ENCODE data around the gene ESYT2. TPM values are rescaled to one million over a fixed set of nuclear protein-coding genes. Genes with fewer than 3 reads are reported as not detected.

ESYT2 gene
- total RNA-seq, 1 donor = 145 TPM

DNA sequence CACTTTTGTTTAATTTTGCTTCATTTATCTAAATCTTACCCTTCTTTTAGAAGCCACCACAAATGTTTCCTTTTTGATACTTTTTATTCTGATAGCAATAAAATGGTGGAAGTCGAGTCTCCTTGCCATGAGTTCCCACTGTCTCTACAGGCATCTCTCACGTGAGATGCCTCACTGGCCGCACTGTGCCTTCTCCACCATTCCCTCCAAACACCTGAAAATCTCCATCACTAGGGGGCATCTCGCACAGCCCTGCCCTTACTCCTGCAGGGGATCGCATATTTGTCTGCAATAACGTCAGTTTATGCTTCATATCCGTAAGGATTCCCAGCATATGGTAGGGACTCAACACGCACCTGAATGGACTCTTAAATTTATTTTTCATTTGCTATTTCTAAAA is 68.4 kb downstream of the ESYT2 start:
- Histone ChIP-seq H3K27me3 (ENCODE audit: insufficient read depth, low read length) (no peaks in the 10 kb centered on the region), H3K4me1 (ENCODE audit: insufficient read depth, low read length) (no peaks in the 10 kb centered on the region), H3K4me3 (ENCODE audit: low read length) (no peak overlapping the region), H3K9me3 (ENCODE audit: low read depth, low read length) (no peaks in the 10 kb centered on the region)

DNA sequence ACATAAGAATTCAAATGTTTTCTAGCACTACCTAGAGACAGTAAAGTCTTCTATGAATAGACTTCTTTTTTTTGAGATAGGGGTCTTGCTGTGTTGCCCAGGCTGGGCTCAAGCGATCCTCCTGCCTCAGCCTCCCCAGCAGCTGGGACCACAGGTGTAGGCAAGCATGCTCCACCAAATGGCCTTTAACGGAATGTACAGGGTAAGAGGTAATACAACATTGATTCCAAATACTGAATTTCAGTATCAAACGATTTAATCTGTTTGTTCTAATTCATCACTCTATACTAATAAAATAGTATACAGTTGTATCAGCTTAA is 68.9 kb downstream of the ESYT2 start:
- Histone ChIP-seq H3K9me3 (ENCODE audit: low read depth, low read length) (no peaks in the 10 kb centered on the region), H3K27me3 (ENCODE audit: insufficient read depth, low read length) (no peaks in the 10 kb centered on the region), H3K4me1 (ENCODE audit: insufficient read depth, low read length) (no peaks in the 10 kb centered on the region), H3K4me3 (ENCODE audit: low read length) (no peak overlapping the region)

- Histone ChIP-seq H3K4me1 (ENCODE audit: insufficient read depth, low read length) (no peaks in the 10 kb centered on the region), H3K4me3 (ENCODE audit: low read length) (no peak overlapping the region), H3K27me3 (ENCODE audit: insufficient read depth, low read length) (no peaks in the 10 kb centered on the region), H3K9me3 (ENCODE audit: low read depth, low read length) (no peaks in the 10 kb centered on the region)
These were observed 69.4 kb downstream of the ESYT2 start for GRCh38 chr7:158759749-158760444.

- Histone ChIP-seq H3K4me1 (ENCODE audit: insufficient read depth, low read length) (no peaks in the 10 kb centered on the region), H3K9me3 (ENCODE audit: low read depth, low read length) (no peaks in the 10 kb centered on the region)
These were observed 70.1 kb downstream of the ESYT2 start for GRCh38 chr7:158759245-158759614.

GRCh38 chr7:158758586-158759244 is 70.6 kb downstream of the ESYT2 start:
- H3K27me3 ChIP-seq (ENCODE audit: insufficient read depth, low read length) = no peaks in the 10 kb centered on the region
- H3K9me3 ChIP-seq (ENCODE audit: low read depth, low read length) = no peaks in the 10 kb centered on the region
- H3K4me3 ChIP-seq (ENCODE audit: low read length) = no peak overlapping the region
- H3K4me1 ChIP-seq (ENCODE audit: insufficient read depth, low read length) = no peaks in the 10 kb centered on the region

More at GRCh38 chr7:158759245-158759614, 70.1 kb downstream of the ESYT2 start:
- Histone ChIP-seq H3K4me3 (ENCODE audit: low read length) (no peak overlapping the region), H3K27me3 (ENCODE audit: insufficient read depth, low read length) (no peaks in the 10 kb centered on the region)

DNA sequence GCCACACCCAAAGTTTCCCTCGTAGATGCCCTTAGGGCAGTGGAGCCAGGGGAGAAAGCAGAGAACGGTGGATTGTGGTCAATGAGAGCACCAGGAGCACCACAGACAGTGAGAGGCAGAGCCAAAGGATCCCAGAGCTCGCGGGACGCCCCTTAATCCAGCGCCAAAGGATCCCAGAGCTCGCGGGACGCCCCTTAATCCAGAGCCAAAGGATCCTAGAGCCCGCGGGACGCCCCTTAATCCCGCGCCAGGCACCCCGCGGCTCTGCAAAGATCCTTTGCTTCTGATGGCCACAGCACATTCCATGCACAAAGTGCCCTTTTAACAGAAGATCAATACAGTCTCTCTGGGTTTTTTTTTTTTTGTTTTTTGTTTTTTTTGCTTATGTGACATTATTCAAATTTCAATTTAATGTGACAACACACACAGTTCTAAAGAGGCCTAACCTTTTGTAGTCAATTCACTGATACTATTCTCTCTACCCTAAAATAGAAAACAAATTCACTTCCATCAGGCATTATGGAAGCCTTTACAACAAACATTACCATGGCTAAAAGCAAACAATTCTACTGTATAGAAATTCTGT is 71.8 kb downstream of the ESYT2 start:
- Histone ChIP-seq H3K27me3 (ENCODE audit: insufficient read depth, low read length) (no peaks in the 10 kb centered on the region), H3K4me1 (ENCODE audit: insufficient read depth, low read length) (no peaks in the 10 kb centered on the region), H3K4me3 (ENCODE audit: low read length) (no peak overlapping the region), H3K9me3 (ENCODE audit: low read depth, low read length) (no peaks in the 10 kb centered on the region)

DNA sequence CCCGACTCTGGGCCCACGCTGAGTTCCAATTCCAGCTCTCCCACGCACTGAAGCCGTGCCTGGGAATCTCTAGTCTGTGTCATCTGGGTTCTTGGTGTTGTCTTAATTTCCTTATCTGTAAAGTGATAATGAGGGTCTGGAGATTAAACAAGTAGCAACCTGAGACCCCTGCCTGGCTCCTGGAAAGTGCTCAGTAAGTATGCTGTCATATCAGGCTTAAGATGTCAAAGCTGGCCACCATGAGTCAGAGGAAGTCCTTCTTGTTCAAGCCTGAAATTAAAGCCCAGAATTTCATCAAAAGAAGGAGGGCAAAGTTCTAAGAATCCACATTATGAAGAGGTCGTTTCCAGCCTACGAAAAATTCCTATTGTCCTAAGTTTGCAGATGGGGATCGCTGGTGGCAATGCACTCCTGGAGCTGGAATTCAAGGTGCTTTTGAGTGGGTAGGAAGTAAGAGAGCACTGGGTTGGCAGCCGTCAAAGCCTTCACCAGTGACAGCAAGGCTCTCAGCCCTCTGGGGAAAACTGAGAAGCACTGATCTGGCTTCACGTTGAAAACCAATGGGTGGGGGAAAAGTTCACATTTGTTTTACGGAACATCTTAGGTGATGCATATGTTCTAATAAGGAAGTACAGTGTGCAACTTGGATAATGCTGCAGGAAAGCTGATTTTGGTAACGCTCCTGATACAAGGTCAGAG is 74.4 kb downstream of the ESYT2 start:
- Histone ChIP-seq H3K27me3 (ENCODE audit: insufficient read depth, low read length) (no peaks in the 10 kb centered on the region), H3K4me3 (ENCODE audit: low read length) (no peak overlapping the region), H3K4me1 (ENCODE audit: insufficient read depth, low read length) (no peaks in the 10 kb centered on the region), H3K9me3 (ENCODE audit: low read depth, low read length) (no peaks in the 10 kb centered on the region)

DNA sequence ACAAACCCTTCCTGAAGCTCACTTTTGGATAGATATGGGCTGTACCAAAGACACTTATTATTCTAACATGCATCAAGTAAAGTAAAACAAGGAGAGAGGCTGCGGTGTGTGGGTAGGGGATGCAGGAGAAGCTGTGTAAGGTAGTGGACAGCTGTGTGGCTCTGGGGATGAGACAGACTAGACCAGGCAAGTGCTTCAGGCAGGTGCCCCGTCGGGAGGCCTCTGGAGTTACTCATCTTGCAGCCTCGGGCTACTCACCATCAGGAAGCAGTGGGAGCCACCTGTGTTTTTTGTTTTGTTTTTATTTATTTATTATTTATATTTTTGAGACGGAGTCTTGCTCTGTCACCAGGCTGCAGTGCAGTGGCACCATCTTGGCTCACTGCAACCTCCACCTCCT is 75.4 kb downstream of the ESYT2 start:
- H3K9me3 ChIP-seq (ENCODE audit: low read depth, low read length) = no peaks in the 10 kb centered on the region
- no peaks in the 10 kb centered on the region for H3K27me3 ChIP-seq (ENCODE audit: insufficient read depth, low read length)
- no peaks in the 10 kb centered on the region for H3K4me1 ChIP-seq (ENCODE audit: insufficient read depth, low read length)
- no peak overlapping the region for H3K4me3 ChIP-seq (ENCODE audit: low read length)

- no peaks in the 10 kb centered on the region for H3K9me3 ChIP-seq (ENCODE audit: low read depth, low read length)
- no peak overlapping the region for H3K4me3 ChIP-seq (ENCODE audit: low read length)
- no peaks in the 10 kb centered on the region for H3K4me1 ChIP-seq (ENCODE audit: insufficient read depth, low read length)
- H3K27me3 ChIP-seq (ENCODE audit: insufficient read depth, low read length) = no peaks in the 10 kb centered on the region
These were observed 77.6 kb downstream of the ESYT2 start for GRCh38 chr7:158751751-158752150.

GRCh38 chr7:158751199-158751598 is 78.1 kb downstream of the ESYT2 start:
- Histone ChIP-seq H3K4me3 (ENCODE audit: low read length) (no peak overlapping the region), H3K9me3 (ENCODE audit: low read depth, low read length) (no peaks in the 10 kb centered on the region), H3K4me1 (ENCODE audit: insufficient read depth, low read length) (no peaks in the 10 kb centered on the region), H3K27me3 (ENCODE audit: insufficient read depth, low read length) (no peaks in the 10 kb centered on the region)

GRCh38 chr7:158750702-158751101 is 78.6 kb downstream of the ESYT2 start:
- H3K4me1 ChIP-seq (ENCODE audit: insufficient read depth, low read length) = no peaks in the 10 kb centered on the region
- no peaks in the 10 kb centered on the region for H3K27me3 ChIP-seq (ENCODE audit: insufficient read depth, low read length)
- H3K9me3 ChIP-seq (ENCODE audit: low read depth, low read length) = no peaks in the 10 kb centered on the region
- H3K4me3 ChIP-seq (ENCODE audit: low read length) = no peak overlapping the region

DNA sequence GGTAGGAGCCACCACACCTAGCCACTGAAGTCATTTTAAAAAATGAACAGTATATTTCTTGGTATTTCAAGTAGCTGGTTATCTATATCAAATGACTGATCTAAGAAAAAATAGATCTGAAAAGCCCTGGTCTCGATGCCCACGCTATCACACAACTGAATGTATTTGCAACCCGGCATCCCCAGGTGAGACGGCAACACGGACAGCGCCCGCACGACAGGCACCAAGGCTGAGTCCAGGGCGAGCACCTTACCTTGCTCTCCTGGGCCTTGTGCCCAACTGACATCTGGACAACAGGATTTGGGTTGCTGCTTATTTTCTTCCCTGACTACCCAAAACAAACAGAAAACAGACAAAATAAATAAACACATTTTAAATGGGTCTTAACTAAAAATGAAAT is 79.9 kb downstream of the ESYT2 start:
- no peaks in the 10 kb centered on the region for H3K4me1 ChIP-seq (ENCODE audit: insufficient read depth, low read length)
- H3K27me3 ChIP-seq (ENCODE audit: insufficient read depth, low read length) = no peaks in the 10 kb centered on the region
- H3K4me3 ChIP-seq (ENCODE audit: low read length) = no peak overlapping the region
- no peaks in the 10 kb centered on the region for H3K9me3 ChIP-seq (ENCODE audit: low read depth, low read length)

- H3K27me3 ChIP-seq (ENCODE audit: insufficient read depth, low read length) = no peaks in the 10 kb centered on the region
- no peaks in the 10 kb centered on the region for H3K9me3 ChIP-seq (ENCODE audit: low read depth, low read length)
- no peaks in the 10 kb centered on the region for H3K4me1 ChIP-seq (ENCODE audit: insufficient read depth, low read length)
- no peak overlapping the region for H3K4me3 ChIP-seq (ENCODE audit: low read length)
These were observed 81.0 kb downstream of the ESYT2 start for GRCh38 chr7:158748335-158748734.

DNA sequence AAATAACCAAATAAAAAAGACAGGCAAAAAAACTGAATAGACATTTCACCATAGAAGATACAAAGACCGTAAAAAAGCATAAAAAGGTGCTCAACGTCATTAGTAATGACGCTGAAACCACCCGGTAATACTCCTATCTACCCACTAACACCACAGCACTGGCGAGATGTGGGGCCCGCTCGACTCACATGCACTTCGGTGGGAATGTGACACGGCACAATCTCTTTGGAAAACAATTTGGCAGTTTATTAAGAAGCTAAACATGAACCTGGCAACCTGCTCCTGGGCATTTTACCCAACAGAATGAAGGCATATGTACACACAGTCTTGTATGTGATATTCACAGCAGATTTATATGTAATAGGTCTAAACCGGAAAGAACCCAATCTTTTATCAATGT is 81.9 kb downstream of the ESYT2 start:
- no peaks in the 10 kb centered on the region for H3K4me1 ChIP-seq (ENCODE audit: insufficient read depth, low read length)
- no peaks in the 10 kb centered on the region for H3K9me3 ChIP-seq (ENCODE audit: low read depth, low read length)
- no peak overlapping the region for H3K4me3 ChIP-seq (ENCODE audit: low read length)
- no peaks in the 10 kb centered on the region for H3K27me3 ChIP-seq (ENCODE audit: insufficient read depth, low read length)

DNA sequence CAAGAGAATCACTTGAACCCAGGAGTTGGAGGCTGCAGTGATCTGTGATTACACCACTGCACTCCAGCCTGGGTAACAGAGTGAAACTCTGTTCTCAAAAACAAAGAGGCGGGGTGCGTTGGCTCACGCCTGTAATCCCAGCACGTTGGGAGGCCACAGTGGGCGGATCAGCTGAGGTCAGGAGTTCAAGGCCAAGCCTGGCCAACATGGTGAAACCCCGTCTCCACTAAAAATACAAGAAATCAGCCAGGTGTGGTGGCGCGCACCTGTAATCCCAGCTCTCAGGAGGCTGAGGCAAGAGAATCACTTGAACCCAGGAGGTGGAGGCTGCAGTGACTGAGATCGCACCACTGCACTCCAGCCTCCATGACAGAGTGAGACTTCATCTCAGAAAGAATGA is 82.4 kb downstream of the ESYT2 start:
- Histone ChIP-seq H3K9me3 (ENCODE audit: low read depth, low read length) (no peaks in the 10 kb centered on the region), H3K4me1 (ENCODE audit: insufficient read depth, low read length) (no peaks in the 10 kb centered on the region), H3K4me3 (ENCODE audit: low read length) (no peak overlapping the region), H3K27me3 (ENCODE audit: insufficient read depth, low read length) (no peaks in the 10 kb centered on the region)

Data from mononuclear cell (primary cell).